H1 (cell line): ENCODE results near the gene JAKMIP1. TPM values are rescaled to one million over a fixed set of nuclear protein-coding genes. Genes with fewer than 3 reads are reported as not detected.

Experiments
- CBX5 ChIP-seq: fragments of 300-800, 300-1000 bp; sonication (generic); IDR thresholded peaks from 2 replicates; pipeline ENCODE4 v1.7.1; 2016; ENCODE audit warnings: antibody characterized with exemption, low read length, low read depth
- EP300 ChIP-seq, 2 experiments: IDR thresholded peaks; 1 replicate in 1 of 2; 2 replicates in 1 of 2; pipeline ENCODE4 v1.6.1; 2011 to 2012; ENCODE audit warnings: low read depth in 2 of 2, low read length in 2 of 2, mild to moderate bottlenecking in 2 of 2, borderline replicate concordance in 1 of 2, inconsistent platforms in 1 of 2, moderate library complexity in 1 of 2
- NRF1 ChIP-seq: IDR thresholded peaks from 2 replicates; pipeline ENCODE4 v1.6.1; 2011; ENCODE audit warnings: mild to moderate bottlenecking, low read depth, low read length, improper control_type of control experiment
- SP1 ChIP-seq: IDR thresholded peaks from 2 replicates; pipeline ENCODE4 v1.6.1; 2011; ENCODE audit warnings: low read depth, low read length
- polyA plus RNA-seq, 7 experiments: library from polyadenylated mRNA; depleted of rRNA in 3 of 7; stranded (reverse) in 5 of 7; unstranded in 2 of 7; fragments of >200 nt in 5 of 7; fragments of 200-250 nt in 2 of 7; gene quantifications; 1 replicate in 5 of 7; 2 replicates in 1 of 7; 4 replicates in 1 of 7; pipeline versions ENCODE4 v1.2.1 to v1.2.3, GENCODE V29; 2011 to 2013; ENCODE audit warnings: missing spikeins in 2 of 7, mixed read lengths in 2 of 7
- total RNA-seq: library from RNA; stranded (reverse); fragmentation: NEBNext Ultra II Directional; extraction: Animal tissue kit (Norgen Biotek cat#: 25700); gene quantifications from 2 replicates; pipeline ENCODE4 v1.2.1, GENCODE V29; 2021

Gene JAKMIP1
- total and polyA plus RNA-seq, 2 of the 8 experiments (the other 6 are each of a cell fraction or from before 2014, with no cell fraction given): 2.5 to 4.4 TPM

GRCh38 chr4:6196871-6197270 lies 3.5 kb downstream of the JAKMIP1 start (continued):
- TF ChIP-seq SP1 (no peak), NRF1 (no peak), CBX5 (no peak), EP300 (IDR thresholded peaks at IDR 0.05; ENCODE audit: borderline replicate concordance in 1 of 2, low read depth in 2 of 2, low read length in 2 of 2) (no peak)
